ENCODE measurements around the gene MRPL14. TPM values are rescaled to one million over a fixed set of nuclear protein-coding genes. Genes with fewer than 3 reads are reported as not detected.
A peak's percentile ranks its signal among the peaks of the same experiment; 100 is the strongest.

The MRPL14 gene
- total RNA-seq, 1 experiment from 2014 or later, result 80.1 TPM

DNA sequence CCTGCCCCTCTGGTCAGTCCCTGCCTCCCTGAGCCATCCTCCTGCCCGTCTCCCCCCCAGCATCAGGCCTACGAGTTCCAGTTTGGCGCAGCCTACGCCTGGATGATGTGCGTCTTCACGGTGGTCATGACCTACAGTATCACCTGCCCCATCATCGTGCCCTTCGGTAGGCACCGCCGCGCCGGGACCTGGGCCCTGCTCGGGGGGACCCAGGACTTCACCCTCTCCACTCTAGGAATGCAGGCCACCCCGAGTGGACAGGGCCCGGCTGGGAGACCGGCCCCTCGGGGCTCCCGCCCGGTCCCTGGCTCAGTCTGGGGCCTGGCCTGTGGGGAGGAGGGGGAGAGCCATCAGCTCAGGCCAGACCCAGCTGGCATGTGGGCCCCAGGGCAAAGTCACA lies 25.3 kb upstream of the MRPL14 start:
- Histone ChIP-seq H3K79me2 (ENCODE audit: low read length) (no peaks in the 10 kb centered on the region), H3K4me2 (ENCODE audit: low read depth, low read length, poor library complexity, severe bottlenecking) (no peak overlapping the region), H3K4me1 (ENCODE audit: low read length) (peaks cover 9% of the 10 kb centered on the region), H3K9me2 (replicated peaks; ENCODE audit: insufficient read depth, low read length) (no peaks in the 10 kb centered on the region), H3K36me3 (ENCODE audit: insufficient read depth, low read length) (no peaks in the 10 kb centered on the region), H3K9me3 (ENCODE audit: low read length) (no peaks in the 10 kb centered on the region), H3K27me3 (ENCODE audit: low read length) (no peaks in the 10 kb centered on the region), H3K4me3 (ENCODE audit: low read length) (no peak overlapping the region), H3K9ac (ENCODE audit: low read length) (no peak overlapping the region), H2AFZ (ENCODE audit: low read length) (no peak overlapping the region), H3K27ac (ENCODE audit: low read length) (no peak overlapping the region), H4K20me1 (ENCODE audit: insufficient read depth, low read depth, low read length) (no peaks in the 10 kb centered on the region)
- DNase-seq, result no peak

DNA sequence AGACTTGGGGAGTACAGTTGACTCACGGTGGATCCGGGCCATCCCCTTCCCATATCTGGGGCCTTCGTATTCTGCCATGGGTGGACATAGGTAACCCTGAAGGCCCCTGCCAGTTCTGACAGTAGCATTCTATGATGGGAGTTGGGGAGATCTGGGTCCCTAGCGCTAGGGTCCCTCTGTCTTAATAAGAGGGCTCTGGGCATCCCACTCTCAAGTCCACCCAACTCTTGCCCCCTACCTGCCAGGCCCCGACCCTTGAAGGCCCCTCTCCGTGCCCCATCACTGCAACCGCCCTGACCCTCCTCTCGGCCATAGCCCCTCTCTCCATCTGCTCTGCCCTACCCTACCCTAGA lies 24.8 kb upstream of the MRPL14 start:
- Histone ChIP-seq H3K4me2 (ENCODE audit: low read depth, low read length, poor library complexity, severe bottlenecking) (no peak overlapping the region), H3K27ac (ENCODE audit: low read length) (no peak overlapping the region), H3K79me2 (ENCODE audit: low read length) (no peaks in the 10 kb centered on the region), H3K27me3 (ENCODE audit: low read length) (no peaks in the 10 kb centered on the region), H3K4me3 (ENCODE audit: low read length) (no peak overlapping the region), H2AFZ (ENCODE audit: low read length) (no peak overlapping the region), H3K9me3 (ENCODE audit: low read length) (no peaks in the 10 kb centered on the region), H3K36me3 (ENCODE audit: insufficient read depth, low read length) (no peaks in the 10 kb centered on the region), H3K9me2 (replicated peaks; ENCODE audit: insufficient read depth, low read length) (no peaks in the 10 kb centered on the region), H4K20me1 (ENCODE audit: insufficient read depth, low read depth, low read length) (no peaks in the 10 kb centered on the region), H3K9ac (ENCODE audit: low read length) (no peak overlapping the region), H3K4me1 (ENCODE audit: low read length) (peaks cover 9% of the 10 kb centered on the region)
- DNase-seq, result no peak

DNA sequence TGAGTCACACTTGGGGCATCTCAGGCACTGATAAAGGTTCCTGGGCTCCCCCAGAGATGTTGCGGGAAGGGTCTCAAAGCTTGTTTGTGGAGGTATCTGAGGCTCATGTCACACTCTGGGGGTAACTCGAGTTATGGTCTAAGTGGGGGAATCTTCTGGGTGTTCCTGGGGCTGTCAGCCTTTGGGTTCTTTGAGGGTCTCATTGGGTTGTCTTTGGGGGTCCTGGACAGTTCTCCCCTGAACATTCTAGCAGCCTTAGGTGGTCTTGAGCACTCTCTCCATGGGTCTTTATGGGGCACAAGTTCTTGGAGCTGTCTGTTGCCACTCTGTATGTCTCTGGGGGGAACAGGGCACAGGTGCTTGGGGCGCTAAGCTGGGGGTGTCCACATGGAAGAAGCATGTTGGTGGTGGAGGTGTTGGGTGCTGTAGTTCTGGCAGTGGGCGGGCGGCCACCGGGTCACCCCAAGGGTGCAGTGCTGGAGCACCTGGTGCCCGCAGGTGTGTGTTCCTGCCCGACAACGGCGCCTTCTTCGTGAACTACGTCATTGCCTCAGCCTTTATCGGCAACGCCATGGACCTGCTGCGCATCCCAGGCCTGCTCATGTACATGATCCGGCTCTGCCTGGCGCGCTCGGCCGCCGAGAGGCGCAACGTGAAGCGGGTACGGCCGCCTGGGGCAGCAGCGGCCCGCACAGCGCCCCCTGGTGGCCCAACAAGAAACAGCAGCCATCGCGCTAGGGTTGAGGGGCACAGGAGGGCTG lies 24.3 kb upstream of the MRPL14 start:
- H3K9me2 ChIP-seq (replicated peaks; ENCODE audit: insufficient read depth, low read length), result no peaks in the 10 kb centered on the region
- H3K4me2 ChIP-seq (ENCODE audit: low read depth, low read length, poor library complexity, severe bottlenecking), result no peak overlapping the region
- no peak overlapping the region for H2AFZ ChIP-seq (ENCODE audit: low read length)
- no peak overlapping the region for H3K27ac ChIP-seq (ENCODE audit: low read length)
- H3K4me3 ChIP-seq (ENCODE audit: low read length), result no peak overlapping the region
- H3K9me3 ChIP-seq (ENCODE audit: low read length), result no peaks in the 10 kb centered on the region
- H3K27me3 ChIP-seq (ENCODE audit: low read length), result no peaks in the 10 kb centered on the region
- no peaks in the 10 kb centered on the region for H3K36me3 ChIP-seq (ENCODE audit: insufficient read depth, low read length)
- H3K4me1 ChIP-seq (ENCODE audit: low read length), result peaks cover 9% of the 10 kb centered on the region
- no peaks in the 10 kb centered on the region for H3K79me2 ChIP-seq (ENCODE audit: low read length)
- H3K9ac ChIP-seq (ENCODE audit: low read length), result no peak overlapping the region
- no peaks in the 10 kb centered on the region for H4K20me1 ChIP-seq (ENCODE audit: insufficient read depth, low read depth, low read length)
- peak; percentile 93 for DNase-seq

DNA sequence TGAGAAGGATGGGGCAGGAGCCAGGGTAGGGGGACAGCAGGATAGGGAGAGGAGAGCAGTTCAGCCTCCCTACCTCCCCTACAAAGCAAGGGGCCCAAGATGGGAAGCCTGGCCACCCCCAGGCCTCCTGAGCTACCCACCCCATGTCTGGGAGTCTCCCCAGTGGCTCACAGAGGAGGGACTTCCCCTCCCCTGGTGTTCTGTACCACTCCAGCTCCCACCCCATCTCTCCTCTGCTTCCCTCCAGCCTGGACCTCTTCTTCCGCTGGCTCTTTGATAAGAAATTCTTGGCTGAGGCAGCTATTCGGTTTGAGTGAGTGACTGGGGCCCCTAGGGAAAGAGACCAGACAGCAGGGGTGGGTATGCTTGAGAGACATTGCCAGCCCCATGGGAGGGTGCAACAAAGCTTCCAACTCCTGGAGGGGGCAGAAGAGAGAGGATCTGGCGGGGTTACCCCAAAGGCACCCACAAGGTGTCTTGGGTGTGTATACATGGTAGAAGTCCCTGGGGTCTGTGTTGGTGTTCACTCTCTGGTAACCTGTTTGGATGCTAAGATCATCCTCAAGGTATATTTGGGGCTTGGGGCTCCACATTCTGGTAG lies 23.2 kb upstream of the MRPL14 start:
- H3K27me3 ChIP-seq (ENCODE audit: low read length), result no peaks in the 10 kb centered on the region
- no peak overlapping the region for H3K9ac ChIP-seq (ENCODE audit: low read length)
- no peak for DNase-seq
- H3K4me3 ChIP-seq (ENCODE audit: low read length), result no peak overlapping the region
- H3K4me2 ChIP-seq (ENCODE audit: low read depth, low read length, poor library complexity, severe bottlenecking), result no peak overlapping the region
- H3K36me3 ChIP-seq (ENCODE audit: insufficient read depth, low read length), result no peaks in the 10 kb centered on the region
- peaks cover 9% of the 10 kb centered on the region for H3K4me1 ChIP-seq (ENCODE audit: low read length)
- H3K27ac ChIP-seq (ENCODE audit: low read length), result no peak overlapping the region
- H3K79me2 ChIP-seq (ENCODE audit: low read length), result no peaks in the 10 kb centered on the region
- no peaks in the 10 kb centered on the region for H3K9me2 ChIP-seq (replicated peaks; ENCODE audit: insufficient read depth, low read length)
- H3K9me3 ChIP-seq (ENCODE audit: low read length), result no peaks in the 10 kb centered on the region
- H2AFZ ChIP-seq (ENCODE audit: low read length), result no peak overlapping the region
- H4K20me1 ChIP-seq (ENCODE audit: insufficient read depth, low read depth, low read length), result no peaks in the 10 kb centered on the region

DNA sequence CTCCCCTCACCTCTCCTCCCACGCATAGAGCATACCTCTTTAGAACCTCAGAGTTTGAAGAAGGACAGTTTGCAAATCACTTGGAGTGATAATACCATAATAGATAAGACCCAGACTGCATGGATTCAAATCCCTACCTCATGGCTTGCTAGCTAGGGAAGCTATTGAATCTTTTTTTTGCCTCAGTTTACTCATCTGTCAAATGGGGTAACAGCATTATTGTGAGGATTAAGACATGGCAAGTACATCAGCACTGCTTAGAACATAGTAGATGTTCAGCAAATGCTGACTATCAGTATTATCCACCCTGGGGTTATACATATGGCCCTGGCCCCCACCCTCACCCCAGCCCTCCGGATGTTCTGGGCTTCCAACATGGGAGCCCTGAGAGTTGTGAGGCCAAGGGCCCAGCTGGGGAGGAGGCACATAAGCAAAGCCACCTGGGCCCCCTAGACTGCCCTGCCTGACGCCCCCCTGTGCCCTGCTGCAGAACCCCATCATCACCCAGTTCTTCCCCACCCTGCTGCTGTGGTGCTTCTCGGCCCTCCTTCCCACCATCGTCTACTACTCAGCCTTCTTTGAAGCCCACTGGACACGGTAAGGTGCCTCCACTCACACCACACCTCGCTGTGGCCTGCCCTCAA lies 22.2 kb upstream of the MRPL14 start:
- H3K4me3 ChIP-seq (ENCODE audit: low read length), result no peak overlapping the region
- no peak overlapping the region for H3K9ac ChIP-seq (ENCODE audit: low read length)
- H3K36me3 ChIP-seq (ENCODE audit: insufficient read depth, low read length), result no peaks in the 10 kb centered on the region
- H3K4me1 ChIP-seq (ENCODE audit: low read length), result peaks cover 9% of the 10 kb centered on the region
- DNase-seq, result no peak
- H3K4me2 ChIP-seq (ENCODE audit: low read depth, low read length, poor library complexity, severe bottlenecking), result no peak overlapping the region
- H3K27ac ChIP-seq (ENCODE audit: low read length), result no peak overlapping the region
- no peaks in the 10 kb centered on the region for H4K20me1 ChIP-seq (ENCODE audit: insufficient read depth, low read depth, low read length)
- H3K27me3 ChIP-seq (ENCODE audit: low read length), result no peaks in the 10 kb centered on the region
- no peak overlapping the region for H2AFZ ChIP-seq (ENCODE audit: low read length)
- H3K79me2 ChIP-seq (ENCODE audit: low read length), result no peaks in the 10 kb centered on the region
- no peaks in the 10 kb centered on the region for H3K9me2 ChIP-seq (replicated peaks; ENCODE audit: insufficient read depth, low read length)
- H3K9me3 ChIP-seq (ENCODE audit: low read length), result no peaks in the 10 kb centered on the region

DNA sequence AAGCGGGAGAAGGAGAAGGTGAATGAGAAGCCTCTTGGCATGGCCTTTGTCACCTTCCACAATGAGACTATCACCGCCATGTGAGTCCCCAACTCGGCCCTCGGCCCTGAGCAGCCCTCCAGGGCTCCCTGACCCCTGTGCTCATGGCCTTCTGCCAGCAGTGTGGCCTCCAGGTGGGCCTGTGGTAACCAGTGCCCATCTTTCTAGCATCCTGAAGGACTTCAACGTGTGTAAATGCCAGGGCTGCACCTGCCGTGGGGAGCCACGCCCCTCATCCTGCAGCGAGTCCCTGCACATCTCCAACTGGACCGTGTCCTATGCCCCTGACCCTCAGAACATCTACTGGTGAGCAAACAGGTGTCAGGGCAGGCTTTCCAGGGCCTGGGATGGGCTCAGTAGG lies 21.1 kb upstream of the MRPL14 start:
- Histone ChIP-seq H3K36me3 (ENCODE audit: insufficient read depth, low read length) (no peaks in the 10 kb centered on the region), H3K4me3 (ENCODE audit: low read length) (no peak overlapping the region), H3K27me3 (ENCODE audit: low read length) (no peaks in the 10 kb centered on the region), H3K9me2 (replicated peaks; ENCODE audit: insufficient read depth, low read length) (no peaks in the 10 kb centered on the region), H3K27ac (ENCODE audit: low read length) (no peak overlapping the region), H3K4me2 (ENCODE audit: low read depth, low read length, poor library complexity, severe bottlenecking) (no peak overlapping the region), H4K20me1 (ENCODE audit: insufficient read depth, low read depth, low read length) (no peaks in the 10 kb centered on the region), H3K4me1 (ENCODE audit: low read length) (peaks cover 9% of the 10 kb centered on the region), H3K9ac (ENCODE audit: low read length) (no peak overlapping the region), H3K79me2 (ENCODE audit: low read length) (no peaks in the 10 kb centered on the region), H3K9me3 (ENCODE audit: low read length) (no peaks in the 10 kb centered on the region), H2AFZ (ENCODE audit: low read length) (no peak overlapping the region)
- DNase-seq, result no peak

DNA sequence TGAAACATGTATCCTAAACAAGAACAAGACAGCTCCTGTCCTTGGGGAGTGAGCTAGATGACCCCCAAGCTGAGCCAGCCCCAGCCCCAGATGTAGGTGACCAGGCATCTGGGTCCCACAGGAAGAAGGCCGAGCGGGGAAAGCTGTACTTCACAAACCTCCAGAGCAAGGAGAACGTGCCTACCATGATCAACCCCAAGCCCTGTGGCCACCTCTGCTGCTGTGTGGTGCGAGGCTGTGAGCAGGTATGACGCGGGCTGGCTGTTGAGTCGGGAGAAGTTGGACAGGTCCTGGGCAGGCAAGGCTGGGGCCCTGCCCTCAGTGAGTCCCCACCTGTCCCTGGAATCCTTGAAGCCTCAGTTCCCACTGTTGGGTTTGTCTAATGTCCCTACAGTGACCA lies 20.0 kb upstream of the MRPL14 start:
- H3K36me3 ChIP-seq (ENCODE audit: insufficient read depth, low read length), result no peaks in the 10 kb centered on the region
- H3K4me3 ChIP-seq (ENCODE audit: low read length), result no peak overlapping the region
- H3K9ac ChIP-seq (ENCODE audit: low read length), result no peak overlapping the region
- no peak for DNase-seq
- H4K20me1 ChIP-seq (ENCODE audit: insufficient read depth, low read depth, low read length), result no peaks in the 10 kb centered on the region
- H3K4me2 ChIP-seq (ENCODE audit: low read depth, low read length, poor library complexity, severe bottlenecking), result no peak overlapping the region
- H2AFZ ChIP-seq (ENCODE audit: low read length), result no peak overlapping the region
- no peaks in the 10 kb centered on the region for H3K79me2 ChIP-seq (ENCODE audit: low read length)
- no peaks in the 10 kb centered on the region for H3K9me2 ChIP-seq (replicated peaks; ENCODE audit: insufficient read depth, low read length)
- no peak overlapping the region for H3K27ac ChIP-seq (ENCODE audit: low read length)
- peaks cover 9% of the 10 kb centered on the region for H3K4me1 ChIP-seq (ENCODE audit: low read length)
- H3K27me3 ChIP-seq (ENCODE audit: low read length), result no peaks in the 10 kb centered on the region
- no peaks in the 10 kb centered on the region for H3K9me3 ChIP-seq (ENCODE audit: low read length)

DNA sequence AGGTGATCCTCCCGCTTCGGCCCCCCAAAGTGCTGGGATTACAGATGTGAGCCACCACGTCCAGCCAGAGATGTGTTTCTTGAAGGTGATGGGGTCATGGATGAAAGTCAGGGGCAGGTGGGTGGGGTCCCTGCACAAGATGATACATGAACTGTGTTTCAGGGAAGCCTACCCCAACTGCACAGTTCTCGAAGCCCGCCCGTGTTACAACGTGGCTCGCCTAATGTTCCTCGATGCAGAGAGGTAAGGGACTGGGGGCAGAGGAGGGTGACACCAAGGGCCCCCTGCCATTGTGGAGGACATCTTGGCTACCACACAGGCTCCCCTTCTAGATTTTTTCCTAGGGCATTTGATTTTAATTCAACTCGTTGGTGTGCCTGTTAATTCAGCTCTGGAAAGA lies 19.4 kb upstream of the MRPL14 start:
- no peak for DNase-seq
- Histone ChIP-seq H3K79me2 (ENCODE audit: low read length) (no peaks in the 10 kb centered on the region), H3K27ac (ENCODE audit: low read length) (no peak overlapping the region), H3K9me2 (replicated peaks; ENCODE audit: insufficient read depth, low read length) (no peaks in the 10 kb centered on the region), H2AFZ (ENCODE audit: low read length) (no peak overlapping the region), H3K9me3 (ENCODE audit: low read length) (no peaks in the 10 kb centered on the region), H3K4me1 (ENCODE audit: low read length) (peaks cover 8% of the 10 kb centered on the region), H3K9ac (ENCODE audit: low read length) (no peak overlapping the region), H3K27me3 (ENCODE audit: low read length) (no peaks in the 10 kb centered on the region), H3K4me3 (ENCODE audit: low read length) (no peak overlapping the region), H4K20me1 (ENCODE audit: insufficient read depth, low read depth, low read length) (no peaks in the 10 kb centered on the region), H3K4me2 (ENCODE audit: low read depth, low read length, poor library complexity, severe bottlenecking) (no peak overlapping the region), H3K36me3 (ENCODE audit: insufficient read depth, low read length) (no peaks in the 10 kb centered on the region)
